SU-DHL-6 (cell line): ENCODE measurements around the gene MBD3L3.

Experiments used
- CTCF ChIP-seq: fragments of 200-600 bp; sonication (generic); IDR thresholded peaks from one replicate; pipeline ENCODE4 v1.5.1; 2017; ENCODE audit warnings: antibody characterized with exemption, mild to moderate bottlenecking, low read length, moderate library complexity; ENCODE audit not compliant: insufficient read depth, poor library complexity, severe bottlenecking
- EZH2phosphoT487 ChIP-seq: fragments of 200-600 bp; sonication (generic), shearing (Covaris generic); conservative IDR thresholded peaks from 2 replicates; pipeline ENCODE4 v1.6.1; 2018; ENCODE audit warnings: mild to moderate bottlenecking, antibody characterized with exemption, low read length, moderate library complexity, mixed read lengths

GRCh38 chr19:7007859-7008258 is 50.6 kb downstream of the MBD3L3 start:
- TF ChIP-seq CTCF (no peak), EZH2phosphoT487 (no peak)
